GM12865 (cell line): ENCODE measurements around the gene SPATS2L.

Source experiments
- DNase-seq: peaks from one replicate; pipeline ENCODE4 v3.0.0; 2010; ENCODE audit warnings: low read depth
- H3K4me3 ChIP-seq: 2 replicates; pipeline ENCODE4 v1.5.1; 2011; ENCODE audit warnings: mild to moderate bottlenecking, low read depth, low read length, control low read depth
- TF ChIP-seq, protein P1 (sequence below): IDR thresholded peaks from 2 replicates; pipeline ENCODE4 v1.5.1; 2011; ENCODE audit warnings: low read length, control low read depth, low read depth, inconsistent platforms; ENCODE audit not compliant: insufficient read depth; ENCODE audit errors: missing control alignments

The SPATS2L gene

DNA sequence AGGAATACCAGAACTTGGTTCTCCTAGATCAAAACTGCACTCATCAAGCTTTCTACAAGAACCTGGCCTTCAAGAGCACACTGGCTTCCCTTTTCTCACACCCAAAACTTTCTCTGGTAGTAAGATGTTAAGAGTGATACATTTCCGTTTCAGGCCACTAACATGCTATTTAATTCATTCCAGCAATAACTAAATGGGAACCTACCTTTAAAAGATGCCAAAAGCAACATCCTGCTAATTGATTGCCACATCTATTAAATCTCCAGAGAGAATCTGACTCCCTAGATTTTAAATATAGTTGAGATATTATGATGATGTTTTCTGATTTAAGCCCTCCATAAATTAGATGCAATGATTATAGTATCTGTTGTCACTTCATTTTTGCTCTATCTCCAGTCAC is 131.8 kb downstream of the SPATS2L start:
- no peak for DNase-seq
- TF ChIP-seq, protein P1, sequence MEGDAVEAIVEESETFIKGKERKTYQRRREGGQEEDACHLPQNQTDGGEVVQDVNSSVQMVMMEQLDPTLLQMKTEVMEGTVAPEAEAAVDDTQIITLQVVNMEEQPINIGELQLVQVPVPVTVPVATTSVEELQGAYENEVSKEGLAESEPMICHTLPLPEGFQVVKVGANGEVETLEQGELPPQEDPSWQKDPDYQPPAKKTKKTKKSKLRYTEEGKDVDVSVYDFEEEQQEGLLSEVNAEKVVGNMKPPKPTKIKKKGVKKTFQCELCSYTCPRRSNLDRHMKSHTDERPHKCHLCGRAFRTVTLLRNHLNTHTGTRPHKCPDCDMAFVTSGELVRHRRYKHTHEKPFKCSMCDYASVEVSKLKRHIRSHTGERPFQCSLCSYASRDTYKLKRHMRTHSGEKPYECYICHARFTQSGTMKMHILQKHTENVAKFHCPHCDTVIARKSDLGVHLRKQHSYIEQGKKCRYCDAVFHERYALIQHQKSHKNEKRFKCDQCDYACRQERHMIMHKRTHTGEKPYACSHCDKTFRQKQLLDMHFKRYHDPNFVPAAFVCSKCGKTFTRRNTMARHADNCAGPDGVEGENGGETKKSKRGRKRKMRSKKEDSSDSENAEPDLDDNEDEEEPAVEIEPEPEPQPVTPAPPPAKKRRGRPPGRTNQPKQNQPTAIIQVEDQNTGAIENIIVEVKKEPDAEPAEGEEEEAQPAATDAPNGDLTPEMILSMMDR = no peak
- H3K4me3 ChIP-seq = no peak overlapping the region

DNA sequence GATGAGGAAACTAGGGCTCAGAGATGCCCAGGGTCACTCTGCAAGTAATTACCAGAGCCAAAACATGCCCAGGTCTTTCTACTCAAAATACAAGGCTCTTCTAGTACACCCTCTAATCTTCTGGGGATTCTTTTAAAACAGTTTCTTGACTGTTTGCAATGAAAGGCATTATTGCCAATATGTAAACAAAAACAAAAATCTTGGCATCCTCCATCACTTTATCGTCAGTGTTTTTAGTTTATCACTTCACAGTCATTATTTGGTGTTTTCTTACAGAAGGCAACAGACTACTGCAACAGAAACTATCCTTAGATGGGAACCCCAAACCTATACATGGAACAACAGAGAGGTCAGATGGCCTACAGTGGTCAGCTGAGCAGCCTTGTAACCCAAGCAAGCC is 132.4 kb downstream of the SPATS2L start:
- DNase-seq = no peak
- no peak overlapping the region for H3K4me3 ChIP-seq
- TF ChIP-seq, protein P1 = no peak

DNA sequence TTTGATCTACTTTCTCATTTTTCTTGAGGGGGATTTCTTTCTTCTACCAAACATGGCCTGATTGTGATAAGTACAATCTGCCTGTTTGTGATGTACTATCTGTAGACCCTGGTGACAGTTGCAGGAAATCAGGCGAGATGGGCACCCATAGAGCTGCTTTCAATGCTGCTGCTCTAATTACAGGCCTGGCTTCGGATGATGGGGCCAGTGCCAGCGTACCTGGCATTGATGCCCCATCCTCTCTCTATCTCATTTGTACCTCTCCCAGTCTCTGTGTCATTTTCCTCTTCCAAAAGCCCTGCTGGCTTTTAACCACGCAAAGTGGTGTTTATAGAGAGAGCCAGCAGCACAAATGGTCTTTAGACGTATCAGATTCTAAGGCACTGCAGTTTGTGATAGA is 133.5 kb downstream of the SPATS2L start:
- no peak overlapping the region for H3K4me3 ChIP-seq
- TF ChIP-seq, protein P1 = no peak
- no peak for DNase-seq

DNA sequence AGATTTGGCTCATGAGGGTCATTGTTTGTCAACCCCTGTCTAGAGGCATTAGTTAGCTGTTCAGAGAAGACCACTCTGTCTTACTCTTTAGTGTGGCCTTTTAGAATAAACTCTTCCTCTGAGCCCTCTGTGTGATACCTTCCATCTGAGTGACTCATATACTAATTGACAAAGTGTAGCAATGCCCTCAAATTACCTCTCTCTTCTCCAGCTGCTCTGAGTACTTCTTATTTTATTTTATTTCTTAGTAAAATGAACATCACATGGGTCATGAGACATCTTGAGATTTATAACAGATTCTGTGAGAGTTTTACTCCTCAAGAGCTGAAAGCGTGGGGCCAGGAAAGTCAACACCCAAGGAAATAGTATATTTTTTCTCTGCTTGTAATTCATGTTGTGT is 136.0 kb downstream of the SPATS2L start:
- no peak for DNase-seq
- TF ChIP-seq, protein P1 = no peak
- H3K4me3 ChIP-seq = no peak overlapping the region

DNA sequence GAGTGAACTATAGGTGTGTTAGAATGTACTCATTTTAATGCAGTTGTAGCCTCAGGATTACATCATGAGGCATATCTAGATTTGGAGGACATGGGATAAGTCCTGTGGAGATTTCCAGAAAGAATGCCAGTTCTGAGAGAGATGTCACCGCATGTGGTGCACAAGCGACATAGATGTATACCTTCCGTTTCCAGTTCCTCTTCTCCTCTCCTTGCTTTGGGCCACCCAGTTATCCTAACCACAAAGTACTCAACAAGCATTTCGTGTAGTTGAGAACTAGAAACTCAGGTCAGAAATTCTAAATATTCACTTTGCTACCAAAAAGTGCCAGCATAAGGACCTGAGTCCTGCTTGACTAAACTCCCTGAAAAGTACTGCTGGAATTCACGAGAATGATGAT is 136.9 kb downstream of the SPATS2L start:
- TF ChIP-seq, protein P1 = no peak
- DNase-seq = no peak
- no peak overlapping the region for H3K4me3 ChIP-seq

DNA sequence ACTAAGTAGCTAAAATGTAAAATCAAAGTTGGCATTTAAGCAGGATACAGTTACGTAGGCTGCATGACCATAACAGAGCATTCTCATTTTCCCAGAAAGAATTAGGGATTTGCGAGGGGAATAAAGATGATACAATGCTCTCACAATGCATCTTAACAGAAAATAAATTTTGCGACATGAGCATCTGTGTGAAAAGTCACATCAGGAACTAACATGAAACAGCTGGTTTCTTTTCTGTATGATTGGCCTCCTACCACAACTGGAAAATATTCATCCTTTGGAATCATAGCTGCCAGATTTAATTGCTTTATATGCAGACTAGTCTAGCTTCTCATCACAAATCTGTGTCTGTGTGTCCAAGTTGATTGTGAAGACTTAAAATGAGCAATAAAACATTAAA is 137.4 kb downstream of the SPATS2L start:
- no peak overlapping the region for H3K4me3 ChIP-seq
- TF ChIP-seq, protein P1 = no peak
- DNase-seq = no peak

DNA sequence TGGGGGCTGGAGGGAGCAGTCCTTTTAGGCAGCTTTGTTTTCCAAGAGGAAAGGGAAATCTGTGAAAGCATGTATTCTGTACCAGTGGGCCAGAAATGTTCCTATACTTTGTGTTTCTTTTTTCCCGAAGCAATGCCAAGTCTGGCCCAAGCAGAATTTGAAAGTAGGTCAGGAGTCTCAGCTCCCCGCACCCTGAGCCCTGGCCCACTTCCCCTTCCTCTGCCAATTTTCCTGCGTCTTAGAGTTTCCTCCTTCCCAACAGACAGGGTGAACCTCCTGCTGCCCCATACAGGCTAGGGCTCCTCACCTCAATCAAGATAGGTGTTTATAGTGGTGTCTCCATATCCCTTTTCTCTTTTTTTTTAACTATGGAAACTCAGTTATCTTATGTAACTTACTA is 138.0 kb downstream of the SPATS2L start:
- TF ChIP-seq, protein P1 = no peak
- H3K4me3 ChIP-seq = no peak overlapping the region
- DNase-seq = no peak
